RWPE2 (cell line): ENCODE data around the gene SGMS1.

Source experiments
- ATAC-seq: fragments of 200-7000 bp; cut with Tn5 transposase; 3 replicates; pipeline ENCODE4 v1.9.1; 2021; ENCODE audit warnings: low read depth
- DNase-seq: peaks from one replicate; pipeline ENCODE4 v3.0.0-alpha.2; 2020; ENCODE audit warnings: low spot score
- H3K27ac ChIP-seq: fragments of 450-650 bp; 2 replicates; pipeline ENCODE4 v1.5.1; 2017; ENCODE audit warnings: mild to moderate bottlenecking; ENCODE audit not compliant: poor library complexity, severe bottlenecking
- H3K27me3 ChIP-seq: fragments of 250-450 bp; sonication (Bioruptor Pico); 2 replicates; pipeline ENCODE4 v1.5.1; 2021; ENCODE audit warnings: mild to moderate bottlenecking, moderate library complexity; ENCODE audit not compliant: insufficient read depth, poor library complexity, severe bottlenecking
- H3K36me3 ChIP-seq: fragments of 250-450 bp; sonication (Bioruptor Pico); 2 replicates; pipeline ENCODE4 v1.5.1; 2020; ENCODE audit warnings: low read depth, mild to moderate bottlenecking, moderate library complexity
- H3K4me1 ChIP-seq: fragments of 250-450 bp; sonication (Bioruptor Pico); 2 replicates; pipeline ENCODE4 v1.5.1; 2021; ENCODE audit warnings: mild to moderate bottlenecking, moderate library complexity; ENCODE audit not compliant: insufficient read depth, poor library complexity, severe bottlenecking
- H3K4me3 ChIP-seq: fragments of 250-450 bp; sonication (Bioruptor Pico); 2 replicates; pipeline ENCODE4 v1.5.1; 2021; ENCODE audit warnings: mild to moderate bottlenecking, moderate library complexity; ENCODE audit not compliant: severe bottlenecking
- H3K9me3 ChIP-seq: fragments of 250-450 bp; sonication (Bioruptor Pico); 2 replicates; pipeline ENCODE4 v1.5.1; 2021; ENCODE audit warnings: mild to moderate bottlenecking, moderate library complexity; ENCODE audit not compliant: severe bottlenecking
- CTCF ChIP-seq: fragments of 450-650 bp; IDR thresholded peaks from one replicate; pipeline ENCODE4 v1.5.1; 2017; ENCODE audit warnings: mild to moderate bottlenecking, moderate library complexity; ENCODE audit not compliant: poor library complexity, severe bottlenecking

The SGMS1 gene

GRCh38 chr10:50596456-50596855 lies 27.3 kb downstream of the SGMS1 start:
- no peak for DNase-seq
- no peaks in the 10 kb centered on the region for H3K9me3 ChIP-seq
- H3K4me1 ChIP-seq, result peaks cover 16% of the 10 kb centered on the region
- no peaks in the 10 kb centered on the region for H3K27me3 ChIP-seq
- no peak overlapping the region for H3K4me3 ChIP-seq
- no peak for TF ChIP-seq CTCF
- H3K27ac ChIP-seq, result no peak overlapping the region
- H3K36me3 ChIP-seq, result no peaks in the 10 kb centered on the region
- no peak for ATAC-seq

GRCh38 chr10:50595785-50596184 lies 28.0 kb downstream of the SGMS1 start:
- Histone ChIP-seq H3K27me3 (no peaks in the 10 kb centered on the region), H3K4me3 (no peak overlapping the region), H3K27ac (no peak overlapping the region), H3K4me1 (peaks cover 10% of the 10 kb centered on the region), H3K36me3 (no peaks in the 10 kb centered on the region), H3K9me3 (no peaks in the 10 kb centered on the region)
- TF ChIP-seq CTCF, result no peak
- no peak for DNase-seq
- no peak for ATAC-seq

GRCh38 chr10:50593523-50594376 lies 30.0 kb downstream of the SGMS1 start:
- Histone ChIP-seq H3K36me3 (no peaks in the 10 kb centered on the region), H3K27ac (no peak overlapping the region), H3K27me3 (no peaks in the 10 kb centered on the region), H3K4me1 (no peaks in the 10 kb centered on the region), H3K9me3 (no peaks in the 10 kb centered on the region), H3K4me3 (no peak overlapping the region)
- ATAC-seq, result no peak
- DNase-seq, result no peak
- TF ChIP-seq CTCF, result no peak

- no peaks in the 10 kb centered on the region for H3K9me3 ChIP-seq
- no peak for TF ChIP-seq CTCF
- no peak for ATAC-seq
- H3K4me3 ChIP-seq, result no peak overlapping the region
- no peaks in the 10 kb centered on the region for H3K4me1 ChIP-seq
- H3K27me3 ChIP-seq, result no peaks in the 10 kb centered on the region
- no peak overlapping the region for H3K27ac ChIP-seq
- DNase-seq, result no peak
- H3K36me3 ChIP-seq, result no peaks in the 10 kb centered on the region
These were observed 30.8 kb downstream of the SGMS1 start for GRCh38 chr10:50592961-50593418.

GRCh38 chr10:50590935-50591334 lies 32.8 kb downstream of the SGMS1 start:
- Histone ChIP-seq H3K4me3 (no peak overlapping the region), H3K27me3 (no peaks in the 10 kb centered on the region), H3K4me1 (peaks cover 9% of the 10 kb centered on the region), H3K9me3 (no peaks in the 10 kb centered on the region), H3K27ac (no peak overlapping the region), H3K36me3 (no peaks in the 10 kb centered on the region)
- DNase-seq, result no peak
- no peak for TF ChIP-seq CTCF
- no peak for ATAC-seq
